ENCODE data around the gene PRR14L. TPM values are rescaled to one million over a fixed set of nuclear protein-coding genes. Genes with fewer than 3 reads are reported as not detected.
"Not testable (repeated sequence)": the region's sequence is repeated elsewhere in the genome, so short reads cannot be mapped to it uniquely, and the experiment has no call there.

Gene PRR14L
- total and polyA plus RNA-seq, 2 of the 13 experiments (the other 11 are each of a cell fraction or from before 2014, with no cell fraction given): 6.6 to 16.5 TPM

DNA sequence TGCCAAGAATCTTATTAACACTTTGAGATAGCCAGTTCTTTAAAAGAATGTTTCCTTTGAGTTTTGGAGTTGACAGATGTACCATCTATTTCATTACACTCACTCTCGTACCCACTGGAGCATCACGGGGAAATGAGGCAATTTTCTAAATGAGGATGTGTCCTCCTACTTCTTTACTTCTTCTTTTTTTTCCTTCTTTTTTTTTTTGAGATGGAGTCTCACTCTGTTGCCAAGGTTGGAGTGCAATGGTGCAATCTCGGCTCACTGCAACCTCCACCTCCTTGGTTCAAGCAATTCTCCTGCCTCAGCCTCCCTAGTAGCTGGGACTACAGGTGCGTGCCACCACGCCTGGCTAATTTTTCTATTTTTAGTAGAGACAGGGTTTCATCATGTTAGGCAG is 75.7 kb downstream of the PRR14L start:
- H3K27ac ChIP-seq (ENCODE audit: extremely low read length, insufficient read depth, low read length); H3K4me2 ChIP-seq (ENCODE audit: low read depth, low read length); H3K27me3 ChIP-seq (ENCODE audit: control insufficient read depth in 1 of 2, insufficient read depth in 2 of 2, low read length in 2 of 2); POLR2A ChIA-PET; H4K20me1 ChIP-seq (ENCODE audit: insufficient read depth, low read length); H2AFZ ChIP-seq (ENCODE audit: low read length); H3K9ac ChIP-seq (ENCODE audit: insufficient read depth, low read depth, low read length); H3K4me3 ChIP-seq (replicated peaks in 1 of 3; ENCODE audit: insufficient read depth in 1 of 3, low read depth in 2 of 3, low read length in 3 of 3); H3K9me3 ChIP-seq (ENCODE audit: low read length); H3K79me2 ChIP-seq (ENCODE audit: insufficient read depth, low read length); ATAC-seq; FAIRE-seq; CTCF ChIA-PET (ENCODE audit: low intra/inter-chr PET ratio, low total read pairs); DNase-seq (ENCODE audit: low spot score); intact Hi-C loops (cut with micrococcal nuclease; ENCODE audit: unreplicated experiment); H3K36me3 ChIP-seq (replicated peaks in 1 of 2; ENCODE audit: control insufficient read depth in 1 of 2, insufficient read depth in 2 of 2, low read length in 2 of 2); BruUV-seq (replicated peaks): not testable (repeated sequence)
- H3K4me1 ChIP-seq (ENCODE audit: insufficient read depth, low read length): peaks cover 13% of the 10 kb centered on the region
- in situ Hi-C loops (cut with HindIII; ENCODE audit: extremely low pct_ligation_motif_present, low pct_unique_long_range_greater_than_20kb): loop anchor here (25.0 kb wide), 1 partner anchor 413 kb away; no protein-coding TSS in a partner anchor
- 93% methylated on average over 5 of the region's 5 CpGs for WGBS (ENCODE audit: low lambda C conversion rate)

DNA sequence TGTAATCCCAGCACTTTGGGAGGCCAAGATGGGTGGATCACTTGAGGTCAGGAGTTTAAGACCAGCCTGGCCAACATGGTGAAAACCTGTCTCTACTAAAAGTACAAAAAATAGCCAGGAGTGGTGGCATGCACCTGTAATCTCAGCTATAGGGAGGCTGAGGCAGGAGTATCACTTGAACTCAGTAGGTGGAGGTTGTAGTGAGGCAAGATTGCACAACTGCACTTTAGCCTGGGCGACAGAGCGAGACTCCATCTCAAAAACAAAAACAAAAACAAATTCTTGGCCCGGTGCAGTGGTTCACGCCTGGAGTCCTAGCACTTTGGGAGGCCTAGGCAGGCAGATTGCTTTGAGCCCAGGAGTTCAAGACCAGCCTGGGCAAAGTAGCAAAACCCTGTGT is 81.1 kb downstream of the PRR14L start:
- BruUV-seq (replicated peaks); POLR2A ChIA-PET; H3K36me3 ChIP-seq (replicated peaks in 1 of 2; ENCODE audit: control insufficient read depth in 1 of 2, insufficient read depth in 2 of 2, low read length in 2 of 2); H3K4me3 ChIP-seq (replicated peaks in 1 of 3; ENCODE audit: insufficient read depth in 1 of 3, low read depth in 2 of 3, low read length in 3 of 3); H3K27me3 ChIP-seq (ENCODE audit: control insufficient read depth in 1 of 2, insufficient read depth in 2 of 2, low read length in 2 of 2); CTCF ChIA-PET (ENCODE audit: low intra/inter-chr PET ratio, low total read pairs); H3K9ac ChIP-seq (ENCODE audit: insufficient read depth, low read depth, low read length); H3K79me2 ChIP-seq (ENCODE audit: insufficient read depth, low read length); H2AFZ ChIP-seq (ENCODE audit: low read length); ATAC-seq; H4K20me1 ChIP-seq (ENCODE audit: insufficient read depth, low read length); H3K9me3 ChIP-seq (ENCODE audit: low read length); H3K27ac ChIP-seq (ENCODE audit: extremely low read length, insufficient read depth, low read length); DNase-seq (ENCODE audit: low spot score); H3K4me2 ChIP-seq (ENCODE audit: low read depth, low read length); FAIRE-seq: not testable (repeated sequence)
- intact Hi-C loops (cut with micrococcal nuclease; ENCODE audit: unreplicated experiment) (loop anchor here (5.0 to 10.0 kb wide), 3 partner anchors 146 to 416 kb away; no protein-coding TSS in a partner anchor), in situ Hi-C loops (cut with HindIII; ENCODE audit: extremely low pct_ligation_motif_present, low pct_unique_long_range_greater_than_20kb) (loop anchor here (5.0 to 25.0 kb wide), 2 partner anchors 303 to 418 kb away; no protein-coding TSS in a partner anchor)
- WGBS (ENCODE audit: low lambda C conversion rate): 21% methylated on average over 4 of the region's 4 CpGs
- TF ChIP-seq CEBPG (CRISPR knock-in tag; IDR thresholded peaks at IDR 0.05) (0 out of 2 replicates have a peak, but pooled peaks have one; percentile 9), CEBPB (IDR thresholded peaks at IDR 0.05; ENCODE audit: borderline replicate concordance, low read depth, low read length) (0 out of 2 replicates have a peak, but pooled peaks have one; percentile 37)
- TF ChIP-seq, protein P1, sequence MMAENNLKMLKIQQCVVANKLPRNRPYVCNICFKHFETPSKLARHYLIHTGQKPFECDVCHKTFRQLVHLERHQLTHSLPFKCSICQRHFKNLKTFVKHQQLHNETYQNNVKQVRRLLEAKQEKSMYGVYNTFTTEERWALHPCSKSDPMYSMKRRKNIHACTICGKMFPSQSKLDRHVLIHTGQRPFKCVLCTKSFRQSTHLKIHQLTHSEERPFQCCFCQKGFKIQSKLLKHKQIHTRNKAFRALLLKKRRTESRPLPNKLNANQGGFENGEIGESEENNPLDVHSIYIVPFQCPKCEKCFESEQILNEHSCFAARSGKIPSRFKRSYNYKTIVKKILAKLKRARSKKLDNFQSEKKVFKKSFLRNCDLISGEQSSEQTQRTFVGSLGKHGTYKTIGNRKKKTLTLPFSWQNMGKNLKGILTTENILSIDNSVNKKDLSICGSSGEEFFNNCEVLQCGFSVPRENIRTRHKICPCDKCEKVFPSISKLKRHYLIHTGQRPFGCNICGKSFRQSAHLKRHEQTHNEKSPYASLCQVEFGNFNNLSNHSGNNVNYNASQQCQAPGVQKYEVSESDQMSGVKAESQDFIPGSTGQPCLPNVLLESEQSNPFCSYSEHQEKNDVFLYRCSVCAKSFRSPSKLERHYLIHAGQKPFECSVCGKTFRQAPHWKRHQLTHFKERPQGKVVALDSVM (CRISPR knock-in tag; IDR thresholded peaks at IDR 0.05): peak; percentile 78
- H3K4me1 ChIP-seq (ENCODE audit: insufficient read depth, low read length): peaks cover 28% of the 10 kb centered on the region

Data from HepG2 (cell line).